ENCODE measurements around the gene VASH2. TPM values are rescaled to one million over a fixed set of nuclear protein-coding genes. Genes with fewer than 3 reads are reported as not detected.
"Not testable (repeated sequence)": the region's sequence is repeated elsewhere in the genome, so short reads cannot be mapped to it uniquely, and the experiment has no call there.

Gene VASH2
- total RNA-seq, 2 experiments from 2014 or later: 0.57 to 0.63 TPM

DNA sequence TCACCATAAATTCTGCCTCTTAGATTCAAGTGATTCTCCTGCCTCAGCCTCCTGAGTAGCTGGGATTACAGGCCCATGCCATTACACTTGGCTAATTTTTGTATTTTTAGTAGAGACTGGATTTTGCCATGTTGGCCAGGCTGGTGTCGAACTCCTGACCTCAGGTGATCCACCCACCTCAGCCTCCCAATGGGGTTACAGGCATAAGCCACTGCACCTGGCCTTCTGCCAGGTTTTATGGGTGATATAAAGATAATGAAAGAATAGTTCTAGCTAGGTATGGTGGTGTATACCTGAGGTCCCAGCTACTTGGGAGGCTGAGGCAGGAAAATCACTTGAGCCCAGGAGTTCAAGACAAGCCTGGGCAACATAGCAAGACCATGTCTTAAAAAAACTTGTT lies 14.7 kb downstream of the VASH2 start:
- CTCF ChIA-PET: interaction anchor here (0.8 to 1.0 kb wide), 2 partner anchors 15 to 409 kb away, joined by 3 to 5 read pairs; no protein-coding TSS in a partner anchor
- intact Hi-C loops (cut with micrococcal nuclease); DNase-seq; H3K4me1 Mint-ChIP-seq (ENCODE audit: low read depth); H3K9me3 Mint-ChIP-seq; H3K36me3 Mint-ChIP-seq; POLR2A ChIA-PET; H3K27ac Mint-ChIP-seq; H3K4me3 Mint-ChIP-seq: not testable (repeated sequence)
- peaks cover 17% of the 10 kb centered on the region for H3K27me3 Mint-ChIP-seq

DNA sequence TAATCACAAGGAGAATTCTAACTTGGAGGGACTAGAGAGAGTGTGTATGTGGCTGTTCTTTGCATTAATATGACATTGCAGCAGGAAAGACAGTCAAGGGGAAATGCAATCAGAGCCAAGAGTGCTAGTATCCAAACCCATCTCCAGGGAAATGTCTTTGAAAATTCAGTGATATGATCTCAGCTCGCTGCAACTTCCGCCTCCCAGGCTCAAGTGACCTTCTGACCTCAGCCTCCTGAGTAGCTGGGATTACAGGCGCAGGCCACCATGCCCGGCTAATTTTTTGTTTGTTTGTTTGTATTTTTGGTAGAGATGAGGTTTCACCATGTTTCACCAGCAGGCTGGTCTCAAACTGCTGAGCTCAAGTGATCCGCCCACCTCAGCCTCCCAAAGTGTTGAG lies 16.3 kb downstream of the VASH2 start:
- no peak for DNase-seq
- H3K9me3 Mint-ChIP-seq: no peaks in the 10 kb centered on the region
- peaks cover 4% of the 10 kb centered on the region for H3K4me1 Mint-ChIP-seq (ENCODE audit: low read depth)
- intact Hi-C loops (cut with micrococcal nuclease): no loop called here
- POLR2A ChIA-PET: no interaction called here
- H3K36me3 Mint-ChIP-seq: no peaks in the 10 kb centered on the region
- peaks cover 17% of the 10 kb centered on the region for H3K27me3 Mint-ChIP-seq
- no peak overlapping the region for H3K4me3 Mint-ChIP-seq
- H3K27ac Mint-ChIP-seq: no peak overlapping the region
- CTCF ChIA-PET: interaction anchor here (1.3 to 1.7 kb wide), 3 partner anchors 18 to 490 kb away, joined by 3 to 6 read pairs (median 5); no protein-coding TSS in a partner anchor

DNA sequence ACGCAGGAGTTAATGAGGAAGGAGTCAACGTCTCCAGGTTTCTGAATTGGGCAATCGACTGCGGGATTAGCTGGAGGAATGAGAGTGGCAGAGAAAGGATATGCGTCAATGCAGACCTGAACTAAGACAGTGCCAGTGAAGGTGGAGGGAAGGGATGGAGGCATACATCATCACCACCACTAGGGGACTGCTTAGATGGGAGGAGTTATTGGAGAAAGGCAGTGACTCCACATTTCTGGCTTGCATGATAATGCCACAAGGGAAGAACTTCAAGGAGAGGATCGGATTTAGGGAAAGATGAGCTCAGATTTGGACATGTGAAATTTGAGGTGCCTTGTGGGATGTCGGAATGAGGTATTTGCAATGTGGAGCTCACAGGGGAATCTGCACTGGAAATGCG lies 17.5 kb downstream of the VASH2 start:
- intact Hi-C loops (cut with micrococcal nuclease): no loop called here
- Mint-ChIP-seq H3K9me3 (no peaks in the 10 kb centered on the region), H3K27ac (no peak overlapping the region), H3K4me3 (no peak overlapping the region), H3K36me3 (no peaks in the 10 kb centered on the region), H3K27me3 (peaks cover 17% of the 10 kb centered on the region), H3K4me1 (ENCODE audit: low read depth) (peaks cover 4% of the 10 kb centered on the region)
- ChIA-PET POLR2A (interaction anchor here (0.6 kb wide), 1 partner anchor 551 kb away, joined by 6 read pairs; no protein-coding TSS in a partner anchor), CTCF (interaction anchor here (0.7 to 2.0 kb wide), 13 partner anchors 9 to 491 kb away, joined by 3 to 12 read pairs (median 5); no protein-coding TSS in a partner anchor)
- DNase-seq: no peak

GRCh38 chr1:212968368-212968863 lies 18.1 kb downstream of the VASH2 start:
- ChIA-PET POLR2A (no interaction called here), CTCF (interaction anchor here (0.9 to 2.0 kb wide), 8 partner anchors 9 to 491 kb away, joined by 3 to 12 read pairs (median 5); no protein-coding TSS in a partner anchor)

DNA sequence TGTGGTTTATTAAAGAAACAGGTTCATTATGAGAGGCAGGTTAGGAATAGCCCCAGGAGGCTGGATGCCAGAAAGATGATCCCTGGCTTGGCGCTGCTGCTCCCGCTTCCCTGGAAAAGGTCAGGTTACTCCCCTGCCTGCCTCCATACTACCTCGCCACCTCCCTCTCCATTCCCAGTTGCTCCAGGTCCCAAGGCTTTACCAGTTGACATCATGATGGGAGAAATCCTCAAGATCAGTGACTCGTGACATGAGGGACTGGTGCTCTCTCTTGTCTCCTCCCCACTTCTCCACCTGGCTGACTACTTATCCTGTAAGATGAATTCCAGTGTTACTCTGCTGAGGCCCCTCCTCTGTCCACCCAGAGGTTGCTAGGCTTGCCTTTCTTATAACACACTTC lies 19.7 kb downstream of the VASH2 start:
- Mint-ChIP-seq H3K27ac (no peak overlapping the region), H3K9me3 (no peaks in the 10 kb centered on the region), H3K27me3 (peaks cover 17% of the 10 kb centered on the region), H3K4me1 (ENCODE audit: low read depth) (peaks cover 4% of the 10 kb centered on the region), H3K4me3 (no peak overlapping the region), H3K36me3 (no peaks in the 10 kb centered on the region)
- intact Hi-C loops (cut with micrococcal nuclease): no loop called here
- no peak for DNase-seq
- ChIA-PET CTCF (no interaction called here), POLR2A (no interaction called here)

More at GRCh38 chr1:212968368-212968863, 18.1 kb downstream of the VASH2 start:
- Mint-ChIP-seq H3K4me3 (no peak overlapping the region), H3K4me1 (ENCODE audit: low read depth) (peaks cover 4% of the 10 kb centered on the region), H3K9me3 (no peaks in the 10 kb centered on the region), H3K27me3 (peaks cover 17% of the 10 kb centered on the region), H3K36me3 (no peaks in the 10 kb centered on the region), H3K27ac (no peak overlapping the region)
- intact Hi-C loops (cut with micrococcal nuclease): no loop called here
- no peak for DNase-seq

DNA sequence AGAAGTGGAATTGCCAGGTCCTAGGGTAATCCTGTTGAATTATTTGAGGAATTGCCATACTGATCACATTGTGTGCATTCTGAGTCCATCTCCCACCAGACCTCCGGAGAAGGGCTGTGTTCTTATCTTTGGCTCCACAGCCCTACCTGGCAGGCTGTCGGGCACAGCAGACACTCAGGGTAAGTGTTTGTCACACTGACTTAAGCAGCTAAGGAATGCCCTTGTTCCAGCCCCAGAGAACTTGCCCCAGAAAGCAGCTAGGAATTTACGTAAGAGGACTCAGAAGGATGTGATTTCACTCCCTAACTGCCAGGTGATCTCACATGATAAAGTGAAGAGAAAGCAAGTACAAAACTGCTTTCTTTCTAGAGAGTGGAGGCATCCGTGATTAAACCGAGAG lies 21.0 kb downstream of the VASH2 start:
- Mint-ChIP-seq H3K36me3 (no peaks in the 10 kb centered on the region), H3K4me1 (ENCODE audit: low read depth) (peaks cover 4% of the 10 kb centered on the region), H3K27me3 (peaks cover 17% of the 10 kb centered on the region), H3K27ac (no peak overlapping the region), H3K4me3 (no peak overlapping the region), H3K9me3 (no peaks in the 10 kb centered on the region)
- POLR2A ChIA-PET: no interaction called here
- intact Hi-C loops (cut with micrococcal nuclease): no loop called here
- no peak for DNase-seq
- CTCF ChIA-PET: no interaction called here

GRCh38 chr1:212973426-212973825 lies 23.1 kb downstream of the VASH2 start:
- Mint-ChIP-seq H3K27me3 (peaks cover 7% of the 10 kb centered on the region), H3K36me3 (no peaks in the 10 kb centered on the region), H3K27ac (no peak overlapping the region), H3K9me3 (no peaks in the 10 kb centered on the region), H3K4me3 (no peak overlapping the region), H3K4me1 (ENCODE audit: low read depth) (peaks cover 10% of the 10 kb centered on the region)
- intact Hi-C loops (cut with micrococcal nuclease): no loop called here
- ChIA-PET CTCF (interaction anchor here (0.7 kb wide), 1 partner anchor 24 kb away, joined by 3 read pairs; no protein-coding TSS in a partner anchor), POLR2A (no interaction called here)
- no peak for DNase-seq

DNA sequence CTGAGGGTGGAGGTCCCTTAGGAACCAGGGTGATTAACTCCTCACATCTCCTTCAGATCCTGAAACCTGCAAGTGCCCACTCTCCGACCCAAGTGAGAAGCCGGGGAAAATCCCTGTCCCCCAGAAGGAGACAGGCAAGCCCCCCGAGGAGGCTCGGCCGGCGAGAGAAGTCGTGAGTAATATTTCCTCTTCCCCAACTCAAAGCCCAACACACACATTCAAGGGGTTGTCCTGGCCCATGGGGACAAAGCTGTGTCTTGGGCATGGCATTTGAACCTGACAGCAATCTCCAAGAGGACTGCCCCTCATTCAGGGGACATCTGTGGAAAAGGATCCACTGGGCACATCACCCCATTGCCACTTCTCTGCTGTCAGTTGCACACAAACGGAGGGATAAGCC lies 23.6 kb downstream of the VASH2 start:
- H3K27me3 Mint-ChIP-seq: peaks cover 7% of the 10 kb centered on the region
- H3K4me1 Mint-ChIP-seq (ENCODE audit: low read depth): peaks cover 15% of the 10 kb centered on the region
- H3K27ac Mint-ChIP-seq: no peak overlapping the region
- H3K4me3 Mint-ChIP-seq: no peak overlapping the region
- H3K9me3 Mint-ChIP-seq: no peaks in the 10 kb centered on the region
- DNase-seq: no peak
- ChIA-PET POLR2A (no interaction called here), CTCF (no interaction called here)
- no peaks in the 10 kb centered on the region for H3K36me3 Mint-ChIP-seq
- intact Hi-C loops (cut with micrococcal nuclease): no loop called here

- Mint-ChIP-seq H3K4me1 (ENCODE audit: low read depth) (peaks cover 23% of the 10 kb centered on the region), H3K27ac (no peak overlapping the region), H3K4me3 (no peak overlapping the region), H3K27me3 (peaks cover 4% of the 10 kb centered on the region), H3K36me3 (no peaks in the 10 kb centered on the region), H3K9me3 (no peaks in the 10 kb centered on the region)
- POLR2A ChIA-PET: no interaction called here
- CTCF ChIA-PET: no interaction called here
- DNase-seq: no peak
- intact Hi-C loops (cut with micrococcal nuclease): no loop called here
Measured at GRCh38 chr1:212974711-212975110, 24.4 kb downstream of the VASH2 start.

DNA sequence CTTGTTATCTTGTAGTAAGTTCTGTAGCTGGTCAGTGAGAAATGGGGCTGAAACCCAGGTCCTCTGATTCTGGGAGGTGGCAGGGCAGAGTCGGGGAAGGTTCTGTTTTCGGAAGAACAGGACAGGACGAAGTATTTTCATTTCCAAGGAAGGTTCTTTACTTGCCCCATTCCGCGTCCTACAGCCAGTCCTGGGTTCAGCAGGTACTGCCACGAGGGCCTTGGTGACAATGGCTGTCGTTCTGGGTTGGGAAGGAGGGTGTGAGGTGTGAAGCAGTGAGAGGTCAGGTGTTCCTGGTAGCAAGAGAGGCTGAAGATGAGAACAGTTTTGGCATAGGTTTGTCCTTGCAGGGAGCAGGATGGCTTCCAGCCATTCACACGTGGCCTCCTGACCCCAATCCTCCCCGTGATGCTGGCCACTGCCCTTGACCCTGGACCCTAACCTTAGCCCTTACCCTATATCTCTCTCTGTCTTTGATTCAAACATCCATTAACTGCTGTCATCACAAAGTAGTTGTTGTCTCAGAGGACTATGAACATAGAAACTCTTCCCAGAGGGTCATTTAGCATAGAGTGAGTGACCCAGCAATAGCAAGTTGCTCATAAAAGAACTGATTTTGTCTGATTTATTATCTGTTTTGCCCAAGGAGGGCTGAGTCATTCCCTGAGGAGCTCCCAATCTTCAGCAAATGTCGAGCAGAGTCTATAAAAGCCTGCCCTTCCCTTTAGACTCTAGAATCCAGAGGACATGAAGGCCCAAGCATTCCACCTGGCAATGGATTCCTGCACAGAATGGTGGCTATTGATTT lies 25.0 kb downstream of the VASH2 start:
- Mint-ChIP-seq H3K4me3 (no peak overlapping the region), H3K9me3 (no peaks in the 10 kb centered on the region), H3K36me3 (no peaks in the 10 kb centered on the region), H3K4me1 (ENCODE audit: low read depth) (peaks cover 29% of the 10 kb centered on the region), H3K27ac (no peak overlapping the region), H3K27me3 (peaks cover 2% of the 10 kb centered on the region)
- DNase-seq: no peak
- CTCF ChIA-PET: no interaction called here
- POLR2A ChIA-PET: no interaction called here
- intact Hi-C loops (cut with micrococcal nuclease): no loop called here

DNA sequence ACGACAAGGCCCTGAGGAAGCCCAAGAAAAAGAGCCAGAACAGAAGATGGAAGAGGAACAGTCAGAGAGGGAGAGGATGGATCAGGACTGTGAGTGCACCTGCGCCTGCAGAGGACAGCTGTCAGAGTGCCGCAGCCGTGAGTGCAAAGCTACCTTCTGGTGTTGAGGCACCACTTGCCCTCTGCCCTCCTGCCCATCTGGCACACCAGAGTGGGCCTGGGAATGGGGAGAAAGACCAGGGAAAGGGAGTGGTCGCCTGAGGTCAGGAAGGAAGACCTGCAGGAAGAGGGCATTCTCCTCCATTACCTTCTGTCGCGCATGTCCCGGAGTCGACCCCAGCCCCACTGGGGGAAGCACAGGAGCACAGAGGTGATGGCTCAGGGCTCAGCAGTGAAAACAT lies 26.2 kb downstream of the VASH2 start:
- CTCF ChIA-PET: interaction anchor here (0.7 to 1.7 kb wide), 3 partner anchors 8 to 521 kb away, joined by 3 to 5 read pairs (median 4); no protein-coding TSS in a partner anchor
- POLR2A ChIA-PET: no interaction called here
- Mint-ChIP-seq H3K9me3 (no peaks in the 10 kb centered on the region), H3K27me3 (peaks cover 2% of the 10 kb centered on the region), H3K4me1 (ENCODE audit: low read depth) (peaks cover 35% of the 10 kb centered on the region), H3K4me3 (no peak overlapping the region), H3K27ac (no peak overlapping the region), H3K36me3 (no peaks in the 10 kb centered on the region)
- intact Hi-C loops (cut with micrococcal nuclease): no loop called here
- no peak for DNase-seq

GRCh38 chr1:212977781-212978645 lies 27.7 kb downstream of the VASH2 start:
- H3K27ac Mint-ChIP-seq: no peak overlapping the region
- no peak overlapping the region for H3K4me3 Mint-ChIP-seq
- ChIA-PET POLR2A (no interaction called here), CTCF (interaction anchor here (1.7 kb wide), 1 partner anchor 9 kb away, joined by 5 read pairs; no protein-coding TSS in a partner anchor)
- DNase-seq: peak; percentile 61
- H3K9me3 Mint-ChIP-seq: no peaks in the 10 kb centered on the region
- peaks cover 2% of the 10 kb centered on the region for H3K27me3 Mint-ChIP-seq
- H3K36me3 Mint-ChIP-seq: no peaks in the 10 kb centered on the region
- intact Hi-C loops (cut with micrococcal nuclease): loop anchor here (2.0 kb wide), 3 partner anchors 25 to 119 kb away; partner anchors contain the start of genes FLVCR1 and VASH2
- peaks cover 36% of the 10 kb centered on the region for H3K4me1 Mint-ChIP-seq (ENCODE audit: low read depth)

Data from activated CD4-positive, alpha-beta memory T cell treated with anti-CD3 and anti-CD28 coated beads for 36 hours (primary cell).